HG02623 (cell line): Measurements from ENCODE around the gene PHF21A.

Source experiments
- ATAC-seq: cut with Tn5 transposase; IDR thresholded peaks from one replicate; pipeline ENCODE4 v1.9.1; 2021; ENCODE audit warnings: moderate library complexity; ENCODE audit not compliant: unreplicated experiment

PHF21A gene

GRCh38 chr11:46079662-46080061 is 41.6 kb downstream of the PHF21A start:
- no peak for ATAC-seq

GRCh38 chr11:46075928-46076327 is 45.3 kb downstream of the PHF21A start:
- ATAC-seq = no peak

GRCh38 chr11:46075168-46075567 is 46.1 kb downstream of the PHF21A start:
- no peak for ATAC-seq

- no peak for ATAC-seq
These were observed 47.6 kb downstream of the PHF21A start for GRCh38 chr11:46073632-46074031.

- ATAC-seq = no peak
These were observed 48.9 kb downstream of the PHF21A start for GRCh38 chr11:46072172-46072964.

- no peak for ATAC-seq
These were observed 50.2 kb downstream of the PHF21A start for GRCh38 chr11:46071091-46071490.

- no peak for ATAC-seq
These were observed 51.7 kb downstream of the PHF21A start for GRCh38 chr11:46069595-46069994.

GRCh38 chr11:46066335-46066734 is 54.9 kb downstream of the PHF21A start:
- ATAC-seq = no peak

- no peak for ATAC-seq
These were observed 55.6 kb downstream of the PHF21A start for GRCh38 chr11:46065681-46066080.

GRCh38 chr11:46064221-46064620 is 57.0 kb downstream of the PHF21A start:
- ATAC-seq = no peak

- no peak for ATAC-seq
These were observed 58.1 kb downstream of the PHF21A start for GRCh38 chr11:46063138-46063537.

GRCh38 chr11:46060013-46060412 is 61.2 kb downstream of the PHF21A start:
- ATAC-seq = no peak

GRCh38 chr11:46057489-46057888 is 63.8 kb downstream of the PHF21A start:
- no peak for ATAC-seq

- ATAC-seq = no peak
These were observed 65.9 kb downstream of the PHF21A start for GRCh38 chr11:46055371-46055770.

GRCh38 chr11:46051102-46051501 is 70.2 kb downstream of the PHF21A start:
- no peak for ATAC-seq

GRCh38 chr11:46050662-46051061 is 70.6 kb downstream of the PHF21A start:
- ATAC-seq = no peak

GRCh38 chr11:46050003-46050461 is 71.2 kb downstream of the PHF21A start:
- no peak for ATAC-seq

- no peak for ATAC-seq
These were observed 71.8 kb downstream of the PHF21A start for GRCh38 chr11:46049325-46049897.

- no peak for ATAC-seq
These were observed 73.1 kb downstream of the PHF21A start for GRCh38 chr11:46048198-46048597.

GRCh38 chr11:46047520-46047919 is 73.7 kb downstream of the PHF21A start:
- no peak for ATAC-seq

GRCh38 chr11:46045811-46046210 is 75.4 kb downstream of the PHF21A start:
- no peak for ATAC-seq

GRCh38 chr11:46044601-46045000 is 76.7 kb downstream of the PHF21A start:
- no peak for ATAC-seq

- ATAC-seq = no peak
These were observed 81.3 kb downstream of the PHF21A start for GRCh38 chr11:46039990-46040389.
